Measurements from ENCODE around the gene HSPB6. TPM values are rescaled to one million over a fixed set of nuclear protein-coding genes. Genes with fewer than 3 reads are reported as not detected.

The HSPB6 gene
- polyA plus RNA-seq, 1 of the 3 experiments (the other 2 are of a cell fraction), result 0.43 TPM

DNA sequence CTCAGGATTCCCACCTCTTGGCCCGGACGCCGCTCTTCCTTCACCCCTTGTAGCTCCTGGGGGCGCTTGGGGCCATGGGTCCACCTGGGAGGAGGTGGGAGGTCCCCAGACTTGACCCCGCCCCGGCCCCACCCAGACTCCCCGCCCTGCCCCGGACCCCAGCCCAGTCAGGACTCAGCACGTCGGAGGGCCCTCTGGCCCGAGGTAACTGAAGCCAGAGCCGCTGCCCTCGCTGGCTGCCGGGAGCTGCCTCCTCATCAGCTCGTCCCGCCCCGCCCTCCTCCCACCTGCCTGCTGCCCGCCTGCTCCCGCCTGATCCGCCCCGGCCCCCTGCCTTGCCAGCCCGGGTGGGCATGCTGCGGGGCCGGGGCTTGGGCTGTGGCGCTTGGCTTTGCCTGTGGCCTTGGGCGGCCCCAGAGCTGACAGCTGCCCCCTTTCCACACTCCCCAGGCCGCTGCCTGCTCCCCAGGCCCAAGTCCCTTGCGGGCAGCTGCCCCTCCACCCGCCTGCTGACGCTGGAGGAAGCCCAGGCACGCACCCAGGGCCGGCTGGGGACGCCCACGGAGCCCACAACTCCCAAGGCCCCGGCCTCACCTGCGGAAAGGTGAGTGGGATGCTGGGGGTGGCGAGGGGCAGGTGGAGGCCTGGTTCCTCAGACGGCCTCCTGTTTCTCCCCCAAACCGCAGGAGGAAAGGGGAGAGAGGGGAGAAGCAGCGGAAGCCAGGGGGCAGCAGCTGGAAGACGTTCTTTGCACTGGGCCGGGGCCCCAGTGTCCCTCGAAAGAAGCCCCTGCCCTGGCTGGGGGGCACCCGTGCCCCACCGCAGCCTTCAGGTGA lies 27.9 kb upstream of the HSPB6 start:
- H4K20me1 ChIP-seq (ENCODE audit: insufficient read depth), result no peaks in the 10 kb centered on the region
- 93% methylated on average over 36 of the region's 45 CpGs for WGBS (ENCODE audit: low lambda C conversion rate)
- no peaks in the 10 kb centered on the region for H3K4me1 ChIP-seq (ENCODE audit: control insufficient read depth in 1 of 2, insufficient read depth in 2 of 2, low read depth in 1 of 2, low read length in 1 of 2)
- H3K27me3 ChIP-seq (ENCODE audit: insufficient read depth), result no peaks in the 10 kb centered on the region
- no peak overlapping the region for H3K9ac ChIP-seq
- no peak overlapping the region for H3K4me3 ChIP-seq (ENCODE audit: low read depth in 2 of 2, low read length in 1 of 2)
- TF ChIP-seq GABPA (IDR thresholded peaks at IDR 0.05; ENCODE audit: low read depth), result no peak
- H3K36me3 ChIP-seq (replicated peaks in 1 of 2; ENCODE audit: control insufficient read depth in 1 of 2, insufficient read depth in 2 of 2, low read length in 1 of 2), result peaks cover 0 to 8% of the 10 kb centered on the region in 2 experiments
- H3K9me2 ChIP-seq, result no peaks in the 10 kb centered on the region
- H3K9me3 ChIP-seq, result no peaks in the 10 kb centered on the region
- H3K79me2 ChIP-seq (ENCODE audit: insufficient read depth), result no peaks in the 10 kb centered on the region
- H3K4me2 ChIP-seq, result no peak overlapping the region
- H2AFZ ChIP-seq (ENCODE audit: low read depth), result no peak overlapping the region
- POLR2A ChIA-PET, result interaction anchor here (0.6 kb wide), 1 partner anchor 114 kb away, joined by 3 read pairs; no protein-coding TSS in a partner anchor
- no peak overlapping the region for H3K27ac ChIP-seq (ENCODE audit: low read depth in 2 of 2, low read length in 1 of 2)
- DNase-seq, result no peak
- no peaks in the 10 kb centered on the region for H3F3A ChIP-seq (replicated peaks; ENCODE audit: insufficient read depth)
- CTCF ChIA-PET, result no interaction called here

DNA sequence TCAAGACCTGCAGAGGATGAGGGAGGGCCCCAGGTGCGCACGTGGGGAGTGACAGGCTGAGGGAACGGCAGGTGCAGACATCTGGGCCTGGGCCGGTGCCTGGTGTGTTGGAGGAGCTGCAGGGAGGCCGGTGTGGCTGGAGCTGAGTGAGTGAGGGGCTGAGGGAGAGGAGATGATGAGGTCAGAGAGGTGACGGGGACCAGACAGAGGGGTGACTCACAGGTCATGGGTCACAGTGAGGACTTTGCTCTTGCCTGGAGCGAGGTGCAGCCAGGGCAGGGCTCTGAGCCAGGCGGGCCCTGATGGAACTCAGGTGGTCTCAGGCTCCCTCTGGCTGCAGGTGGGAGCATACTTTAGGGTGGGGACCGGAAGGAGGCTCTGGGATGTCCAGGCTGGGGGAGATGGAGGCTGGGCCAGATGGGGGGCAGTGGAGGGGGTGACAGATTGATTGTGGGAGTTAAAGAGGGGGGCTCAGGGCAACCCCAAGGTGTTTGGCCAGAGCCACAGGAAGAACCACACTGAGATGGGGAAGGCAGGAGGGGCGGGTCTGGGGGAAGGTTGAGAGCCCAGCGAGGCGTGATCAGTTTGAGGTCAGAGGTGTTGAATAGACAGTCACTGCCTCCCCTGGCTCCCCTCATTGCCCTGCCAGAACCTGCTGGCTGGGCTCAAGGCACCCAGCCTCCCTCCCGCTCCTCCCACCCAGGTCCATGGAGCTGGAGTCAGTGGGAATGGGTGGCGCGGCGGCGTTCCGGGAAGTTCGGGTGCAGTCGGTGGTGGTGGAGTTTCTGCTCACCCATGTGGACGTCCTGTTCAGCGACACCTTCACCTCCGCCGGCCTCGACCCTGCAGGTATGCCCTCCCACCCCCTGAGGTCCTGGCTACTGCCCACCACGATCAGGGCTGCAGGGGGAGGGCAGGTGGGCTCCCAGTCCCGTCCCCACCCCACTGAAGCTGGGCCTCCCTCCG lies 26.9 kb upstream of the HSPB6 start:
- H2AFZ ChIP-seq (ENCODE audit: low read depth), result no peak overlapping the region
- no peaks in the 10 kb centered on the region for H3K4me1 ChIP-seq (ENCODE audit: control insufficient read depth in 1 of 2, insufficient read depth in 2 of 2, low read depth in 1 of 2, low read length in 1 of 2)
- H3K27ac ChIP-seq (ENCODE audit: low read depth in 2 of 2, low read length in 1 of 2), result no peak overlapping the region
- no peak for DNase-seq
- no peaks in the 10 kb centered on the region for H3F3A ChIP-seq (replicated peaks; ENCODE audit: insufficient read depth)
- H3K4me3 ChIP-seq (ENCODE audit: low read depth in 2 of 2, low read length in 1 of 2), result no peak overlapping the region
- H4K20me1 ChIP-seq (ENCODE audit: insufficient read depth), result no peaks in the 10 kb centered on the region
- POLR2A ChIA-PET, result no interaction called here
- no peaks in the 10 kb centered on the region for H3K9me3 ChIP-seq
- 90% methylated on average over 27 of the region's 28 CpGs for WGBS (ENCODE audit: low lambda C conversion rate)
- no peak overlapping the region for H3K9ac ChIP-seq
- H3K27me3 ChIP-seq (ENCODE audit: insufficient read depth), result no peaks in the 10 kb centered on the region
- H3K79me2 ChIP-seq (ENCODE audit: insufficient read depth), result no peaks in the 10 kb centered on the region
- CTCF ChIA-PET, result no interaction called here
- no peak for TF ChIP-seq TAF1 (IDR thresholded peaks at IDR 0.05; ENCODE audit: borderline replicate concordance, low read depth, low read length)
- no peak for TF ChIP-seq SIN3A (IDR thresholded peaks at IDR 0.05; ENCODE audit: borderline replicate concordance, low read depth, low read length)
- TF ChIP-seq, protein P1, sequence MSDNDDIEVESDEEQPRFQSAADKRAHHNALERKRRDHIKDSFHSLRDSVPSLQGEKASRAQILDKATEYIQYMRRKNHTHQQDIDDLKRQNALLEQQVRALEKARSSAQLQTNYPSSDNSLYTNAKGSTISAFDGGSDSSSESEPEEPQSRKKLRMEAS (IDR thresholded peaks at IDR 0.05; ENCODE audit: low read depth), result no peak
- TF ChIP-seq FOXM1 (IDR thresholded peaks at IDR 0.05; ENCODE audit: low read depth), result no peak
- TF ChIP-seq JUND (IDR thresholded peaks at IDR 0.05), result no peak
- TF ChIP-seq CHD2 (IDR thresholded peaks at IDR 0.05; ENCODE audit: low read length, partially characterized antibody), result no peak
- no peak for TF ChIP-seq YY1 (IDR thresholded peaks at IDR 0.05; ENCODE audit: low read depth)
- TF ChIP-seq, protein P2, sequence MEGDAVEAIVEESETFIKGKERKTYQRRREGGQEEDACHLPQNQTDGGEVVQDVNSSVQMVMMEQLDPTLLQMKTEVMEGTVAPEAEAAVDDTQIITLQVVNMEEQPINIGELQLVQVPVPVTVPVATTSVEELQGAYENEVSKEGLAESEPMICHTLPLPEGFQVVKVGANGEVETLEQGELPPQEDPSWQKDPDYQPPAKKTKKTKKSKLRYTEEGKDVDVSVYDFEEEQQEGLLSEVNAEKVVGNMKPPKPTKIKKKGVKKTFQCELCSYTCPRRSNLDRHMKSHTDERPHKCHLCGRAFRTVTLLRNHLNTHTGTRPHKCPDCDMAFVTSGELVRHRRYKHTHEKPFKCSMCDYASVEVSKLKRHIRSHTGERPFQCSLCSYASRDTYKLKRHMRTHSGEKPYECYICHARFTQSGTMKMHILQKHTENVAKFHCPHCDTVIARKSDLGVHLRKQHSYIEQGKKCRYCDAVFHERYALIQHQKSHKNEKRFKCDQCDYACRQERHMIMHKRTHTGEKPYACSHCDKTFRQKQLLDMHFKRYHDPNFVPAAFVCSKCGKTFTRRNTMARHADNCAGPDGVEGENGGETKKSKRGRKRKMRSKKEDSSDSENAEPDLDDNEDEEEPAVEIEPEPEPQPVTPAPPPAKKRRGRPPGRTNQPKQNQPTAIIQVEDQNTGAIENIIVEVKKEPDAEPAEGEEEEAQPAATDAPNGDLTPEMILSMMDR (IDR thresholded peaks at IDR 0.05), result no peak
- TF ChIP-seq NFIC (IDR thresholded peaks at IDR 0.05; ENCODE audit: borderline replicate concordance), result no peak
- TF ChIP-seq, protein P3, sequence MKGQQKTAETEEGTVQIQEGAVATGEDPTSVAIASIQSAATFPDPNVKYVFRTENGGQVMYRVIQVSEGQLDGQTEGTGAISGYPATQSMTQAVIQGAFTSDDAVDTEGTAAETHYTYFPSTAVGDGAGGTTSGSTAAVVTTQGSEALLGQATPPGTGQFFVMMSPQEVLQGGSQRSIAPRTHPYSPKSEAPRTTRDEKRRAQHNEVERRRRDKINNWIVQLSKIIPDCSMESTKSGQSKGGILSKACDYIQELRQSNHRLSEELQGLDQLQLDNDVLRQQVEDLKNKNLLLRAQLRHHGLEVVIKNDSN (IDR thresholded peaks at IDR 0.05; ENCODE audit: borderline replicate concordance, low read depth), result no peak
- TF ChIP-seq GABPA (IDR thresholded peaks at IDR 0.05; ENCODE audit: low read depth), result no peak
- peaks cover 0 to 8% of the 10 kb centered on the region in 2 experiments for H3K36me3 ChIP-seq (replicated peaks in 1 of 2; ENCODE audit: control insufficient read depth in 1 of 2, insufficient read depth in 2 of 2, low read length in 1 of 2)
- no peaks in the 10 kb centered on the region for H3K9me2 ChIP-seq
- no peak overlapping the region for H3K4me2 ChIP-seq

All from SK-N-SH (cell line).